GM19025 (cell line): Measurements from ENCODE around the gene ANKS1B.
A peak's percentile ranks its signal among the peaks of the same experiment; 100 is the strongest.
"Not testable (repeated sequence)": the region's sequence is repeated elsewhere in the genome, so short reads cannot be mapped to it uniquely, and the experiment has no call there.

Experiments used
- ATAC-seq: cut with Tn5 transposase; IDR thresholded peaks from one replicate; pipeline ENCODE4 v1.9.1; 2021; ENCODE audit warnings: mild to moderate bottlenecking, low read depth, moderate library complexity; ENCODE audit not compliant: unreplicated experiment

Gene ANKS1B

DNA sequence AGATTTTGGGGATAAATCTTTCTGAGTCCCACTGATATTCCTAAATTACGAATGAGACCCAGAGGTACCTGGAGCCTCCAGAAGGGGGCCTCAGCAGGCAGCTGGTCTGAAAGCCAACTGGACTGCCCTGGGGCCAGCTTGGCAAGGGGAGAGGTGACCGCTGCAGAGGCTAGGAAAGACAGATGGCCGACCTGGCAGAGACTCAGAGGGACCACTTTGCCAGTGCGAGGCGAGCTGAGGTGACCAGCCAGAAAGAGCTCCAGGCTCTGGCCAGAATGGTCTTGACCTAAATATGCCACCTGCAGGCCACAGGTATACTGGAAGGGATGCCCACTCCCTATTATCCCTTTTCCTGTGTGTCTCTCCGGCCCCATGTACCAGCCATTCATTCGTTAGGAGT lies 594.0 kb downstream of the ANKS1B start:
- ATAC-seq = no peak

DNA sequence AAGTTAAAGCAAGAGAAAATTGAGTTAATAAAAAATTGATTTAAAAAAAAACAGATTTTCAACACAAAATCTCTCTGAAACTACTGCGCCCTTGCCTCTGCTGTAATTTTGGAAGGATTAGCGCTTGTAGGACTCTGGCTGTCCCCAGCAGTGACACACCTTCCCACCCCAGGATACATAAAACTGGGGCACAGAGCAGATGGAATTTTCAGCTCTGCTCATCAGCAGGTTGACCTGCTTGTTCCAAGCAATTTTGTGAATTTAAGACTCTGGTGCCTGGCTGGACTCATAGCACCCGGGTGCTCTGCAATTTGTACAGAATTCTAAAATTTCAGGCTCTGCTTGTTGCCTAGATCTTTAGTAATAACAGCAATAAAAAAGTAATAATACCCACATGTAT lies 595.0 kb downstream of the ANKS1B start:
- ATAC-seq = no peak

DNA sequence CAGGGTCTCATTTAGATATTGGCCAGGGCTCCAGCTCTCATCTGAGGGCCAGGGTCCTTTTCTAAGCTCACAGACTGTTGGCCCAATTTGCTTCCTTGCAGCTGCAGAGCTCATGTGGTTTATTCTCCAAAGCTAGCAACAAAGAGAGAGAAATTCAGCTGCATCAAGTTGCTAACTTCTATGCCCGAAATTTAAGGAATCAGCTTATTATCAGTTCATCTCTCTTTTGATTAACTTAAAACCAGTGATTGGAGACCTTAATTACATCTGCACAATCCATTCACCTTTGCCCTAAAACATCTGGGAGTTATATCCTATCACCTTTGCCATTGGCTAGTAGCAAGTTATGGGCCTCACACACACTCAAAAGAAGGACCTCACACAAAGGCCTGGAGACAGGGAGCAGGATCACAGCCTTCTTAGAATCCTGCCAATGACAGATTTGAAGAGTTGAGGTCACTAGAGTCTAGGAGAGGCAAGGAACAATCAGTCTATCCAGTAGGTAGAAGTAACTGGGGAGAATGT lies 596.0 kb downstream of the ANKS1B start:
- no peak for ATAC-seq

GRCh38 chr12:99387661-99388060 lies 597.1 kb downstream of the ANKS1B start:
- no peak for ATAC-seq

GRCh38 chr12:99386907-99387306 lies 597.8 kb downstream of the ANKS1B start:
- ATAC-seq = no peak

DNA sequence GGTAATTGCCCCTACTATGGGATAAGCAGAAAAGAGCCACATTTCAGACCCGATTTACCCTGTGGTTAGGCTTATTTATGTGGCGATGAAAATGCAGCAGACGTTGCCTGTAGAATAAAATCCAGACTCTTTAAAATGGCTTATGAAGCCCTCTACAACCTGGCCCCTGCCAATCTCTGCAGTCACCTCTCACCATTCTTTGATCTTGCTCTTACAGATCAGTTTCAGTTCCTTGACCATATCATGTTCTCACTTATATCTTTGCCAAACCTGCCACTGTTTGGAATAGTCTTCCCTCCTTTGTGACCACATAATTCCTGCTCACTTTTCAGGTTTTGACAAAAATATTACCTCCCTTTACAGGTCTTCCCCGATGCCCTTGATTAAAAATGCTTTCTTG lies 601.5 kb downstream of the ANKS1B start:
- ATAC-seq = no peak

- peak; percentile 94 for ATAC-seq
Observed at GRCh38 chr12:99381992-99382391, 602.7 kb downstream of the ANKS1B start.

GRCh38 chr12:99380701-99381100 lies 604.0 kb downstream of the ANKS1B start:
- ATAC-seq = no peak

- no peak for ATAC-seq
Observed at GRCh38 chr12:99374023-99374422, 610.7 kb downstream of the ANKS1B start.

DNA sequence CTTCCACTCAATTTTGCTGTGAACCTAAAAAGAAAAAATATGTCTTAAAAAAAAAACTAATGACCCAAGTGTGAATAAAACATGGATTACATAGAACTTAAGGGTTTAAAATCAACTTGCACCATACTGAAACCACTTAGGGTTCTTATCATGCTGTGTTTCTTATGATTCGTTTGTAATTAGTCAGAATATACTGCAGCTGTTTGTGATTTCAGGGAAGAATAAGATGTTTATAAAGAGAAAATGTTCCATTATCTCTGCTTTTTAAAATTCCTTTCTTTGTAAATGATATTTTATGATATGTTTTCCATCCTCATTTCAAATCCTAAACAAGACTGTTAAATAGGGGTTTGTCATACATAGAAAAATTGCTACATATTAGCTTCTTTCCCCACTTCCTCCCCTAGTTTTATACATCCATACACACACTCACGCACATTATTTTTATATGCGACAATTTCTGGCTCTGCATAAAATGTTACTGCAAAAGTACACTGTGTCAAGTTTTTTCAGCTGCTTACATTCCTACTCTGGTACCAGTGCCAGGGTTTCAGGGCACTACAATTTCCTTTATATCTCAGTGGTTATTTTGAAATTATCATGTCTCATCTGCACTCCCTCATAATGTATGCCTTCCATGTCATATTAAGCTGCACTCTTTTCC lies 612.3 kb downstream of the ANKS1B start:
- no peak for ATAC-seq

DNA sequence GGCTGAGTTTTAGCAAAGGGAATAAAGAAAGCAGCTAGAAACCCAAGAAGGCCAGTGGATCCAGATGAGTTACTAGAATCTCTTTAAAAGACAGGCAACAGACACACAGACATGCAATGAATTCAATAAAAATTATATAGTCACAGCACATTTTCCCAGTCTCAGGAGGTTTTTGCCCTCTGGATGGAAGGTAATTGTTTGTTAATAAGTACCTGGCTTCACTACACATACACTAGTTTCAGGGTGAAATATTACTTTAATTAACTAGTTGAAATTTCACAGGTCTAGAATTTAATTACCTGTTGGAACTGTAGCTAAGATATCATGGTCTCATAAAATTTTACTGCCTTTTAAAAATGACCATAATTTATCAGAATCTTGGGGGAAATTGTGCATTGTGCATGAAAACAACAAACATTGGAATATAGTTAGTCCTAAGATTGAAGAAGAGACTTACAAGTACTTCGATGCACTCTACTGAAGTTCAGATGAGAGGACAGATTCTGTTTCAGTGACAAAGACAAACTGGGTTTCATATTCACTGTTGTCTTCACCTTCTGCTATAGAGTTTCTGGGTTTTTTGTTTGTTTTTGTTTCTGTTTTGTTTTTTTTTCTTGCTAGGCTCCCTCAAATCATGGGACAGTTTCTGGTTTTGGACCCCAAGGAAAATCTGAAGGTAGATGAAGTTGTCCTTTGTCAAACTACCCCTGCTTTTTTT lies 614.2 kb downstream of the ANKS1B start:
- peak; percentile 59 for ATAC-seq

DNA sequence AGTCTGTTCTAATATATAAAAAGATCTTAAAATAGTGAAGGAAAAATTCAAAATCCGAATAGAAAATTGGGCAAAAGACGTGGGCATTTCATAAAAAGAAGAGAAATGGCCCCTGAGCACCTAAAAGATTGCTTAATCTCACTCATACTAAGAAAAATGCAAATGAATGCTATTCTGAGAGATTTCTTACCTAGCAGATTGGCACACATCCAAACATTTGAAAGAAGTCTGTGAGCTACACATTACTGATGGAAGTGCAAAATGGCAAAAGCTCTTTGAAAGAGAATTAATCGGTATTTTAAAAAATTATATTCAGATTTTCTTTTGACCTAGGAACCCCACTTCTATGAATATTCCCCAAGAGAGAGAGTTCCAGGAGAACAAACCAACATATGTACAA lies 617.6 kb downstream of the ANKS1B start:
- ATAC-seq = no peak

GRCh38 chr12:99352269-99352668 lies 632.5 kb downstream of the ANKS1B start:
- ATAC-seq = no peak

- ATAC-seq = no peak
Observed at GRCh38 chr12:99343960-99344359, 640.8 kb downstream of the ANKS1B start.

GRCh38 chr12:99339663-99340062 lies 645.1 kb downstream of the ANKS1B start:
- no peak for ATAC-seq

DNA sequence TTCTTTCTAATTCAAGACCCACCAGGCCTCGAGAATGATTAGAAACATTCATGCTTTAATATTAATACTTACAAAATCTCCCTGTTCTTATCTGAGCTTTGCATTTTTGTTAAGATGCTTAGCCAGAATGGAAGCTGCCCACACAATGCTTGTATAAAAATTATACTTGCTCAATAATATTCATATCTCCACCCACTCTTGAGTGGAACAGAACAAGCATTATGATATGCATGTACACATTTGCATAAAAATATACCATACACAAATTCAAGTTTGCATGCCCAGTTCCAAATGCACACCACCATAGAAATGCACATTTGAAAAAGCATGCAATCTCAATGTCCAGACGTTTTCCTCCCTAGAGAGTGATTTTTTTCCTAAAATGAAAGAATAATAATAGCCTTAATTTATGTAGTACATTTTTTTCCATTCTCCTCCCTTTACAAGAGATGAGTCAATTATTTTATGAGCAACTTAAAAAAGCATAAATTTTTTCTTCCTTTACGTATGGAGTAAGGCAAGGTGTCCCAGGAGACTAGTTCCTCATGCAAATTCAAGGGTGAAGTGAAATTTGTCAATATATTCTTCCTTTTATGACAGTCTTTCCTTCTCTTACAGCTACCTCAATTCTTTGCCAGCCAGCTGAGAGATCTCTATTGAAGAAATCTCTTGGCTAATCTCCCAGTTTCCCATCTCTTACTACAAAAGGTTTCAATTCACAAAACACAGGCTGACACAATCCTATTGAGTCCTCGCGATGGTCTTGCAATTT lies 650.3 kb downstream of the ANKS1B start:
- ATAC-seq = no peak

- no peak for ATAC-seq
Observed at GRCh38 chr12:99332936-99333591, 651.7 kb downstream of the ANKS1B start.

GRCh38 chr12:99330216-99330615 lies 654.5 kb downstream of the ANKS1B start:
- ATAC-seq = no peak

DNA sequence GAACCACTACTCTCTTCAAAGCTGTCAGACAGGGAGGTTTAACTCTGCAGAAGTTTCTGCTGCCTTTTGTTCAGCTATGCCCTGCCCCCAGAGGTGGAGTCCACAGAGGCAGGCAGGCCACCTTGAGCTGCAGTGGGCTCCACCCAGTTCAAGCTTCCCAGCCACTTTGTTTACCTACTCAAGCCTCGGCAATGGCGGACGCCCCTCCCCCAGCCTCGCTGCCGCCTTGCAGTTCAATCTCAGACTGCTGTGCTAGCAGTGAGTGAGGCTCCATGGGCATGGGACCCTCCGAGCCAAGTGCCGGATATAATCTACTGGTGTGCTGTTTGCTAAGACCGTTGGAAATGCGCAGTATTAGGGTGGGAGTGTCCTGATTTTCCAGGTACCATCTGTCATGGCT lies 663.5 kb downstream of the ANKS1B start:
- not testable (repeated sequence) for ATAC-seq

- no peak for ATAC-seq
Observed at GRCh38 chr12:99311373-99311772, 673.4 kb downstream of the ANKS1B start.

- ATAC-seq = no peak
Observed at GRCh38 chr12:99309812-99310211, 674.9 kb downstream of the ANKS1B start.
